Astrocyte of the cerebellum (primary cell): Measurements from ENCODE around the gene EEA1.

Experiments
- DNase-seq: peaks from one replicate; pipeline ENCODE4 v3.0.0-alpha.2; 2011; ENCODE audit warnings: low read depth
- H3K4me3 ChIP-seq: 2 replicates; pipeline ENCODE4 v1.5.1; 2011; ENCODE audit warnings: mild to moderate bottlenecking, low read depth, low read length, moderate library complexity
- in situ Hi-C: cut with HindIII; loops from 2 replicates; pipeline ENCODE4 v1.10.0; 2017; ENCODE audit warnings: low sequenced_read_pairs
- TF ChIP-seq, protein P1 (sequence below): IDR thresholded peaks from 2 replicates; pipeline ENCODE4 v1.5.1; 2012; ENCODE audit warnings: low read length, low read depth, moderate library complexity, mild to moderate bottlenecking; ENCODE audit errors: missing control alignments

EEA1 gene

GRCh38 chr12:92914170-92914569 lies 14.9 kb downstream of the EEA1 start:
- no peak for DNase-seq
- no peak overlapping the region for H3K4me3 ChIP-seq
- TF ChIP-seq, protein P1, sequence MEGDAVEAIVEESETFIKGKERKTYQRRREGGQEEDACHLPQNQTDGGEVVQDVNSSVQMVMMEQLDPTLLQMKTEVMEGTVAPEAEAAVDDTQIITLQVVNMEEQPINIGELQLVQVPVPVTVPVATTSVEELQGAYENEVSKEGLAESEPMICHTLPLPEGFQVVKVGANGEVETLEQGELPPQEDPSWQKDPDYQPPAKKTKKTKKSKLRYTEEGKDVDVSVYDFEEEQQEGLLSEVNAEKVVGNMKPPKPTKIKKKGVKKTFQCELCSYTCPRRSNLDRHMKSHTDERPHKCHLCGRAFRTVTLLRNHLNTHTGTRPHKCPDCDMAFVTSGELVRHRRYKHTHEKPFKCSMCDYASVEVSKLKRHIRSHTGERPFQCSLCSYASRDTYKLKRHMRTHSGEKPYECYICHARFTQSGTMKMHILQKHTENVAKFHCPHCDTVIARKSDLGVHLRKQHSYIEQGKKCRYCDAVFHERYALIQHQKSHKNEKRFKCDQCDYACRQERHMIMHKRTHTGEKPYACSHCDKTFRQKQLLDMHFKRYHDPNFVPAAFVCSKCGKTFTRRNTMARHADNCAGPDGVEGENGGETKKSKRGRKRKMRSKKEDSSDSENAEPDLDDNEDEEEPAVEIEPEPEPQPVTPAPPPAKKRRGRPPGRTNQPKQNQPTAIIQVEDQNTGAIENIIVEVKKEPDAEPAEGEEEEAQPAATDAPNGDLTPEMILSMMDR = no peak
- in situ Hi-C loops = no loop called here

GRCh38 chr12:92912672-92913071 lies 16.4 kb downstream of the EEA1 start:
- DNase-seq = no peak
- TF ChIP-seq, protein P1 = no peak
- in situ Hi-C loops = no loop called here
- no peak overlapping the region for H3K4me3 ChIP-seq

DNA sequence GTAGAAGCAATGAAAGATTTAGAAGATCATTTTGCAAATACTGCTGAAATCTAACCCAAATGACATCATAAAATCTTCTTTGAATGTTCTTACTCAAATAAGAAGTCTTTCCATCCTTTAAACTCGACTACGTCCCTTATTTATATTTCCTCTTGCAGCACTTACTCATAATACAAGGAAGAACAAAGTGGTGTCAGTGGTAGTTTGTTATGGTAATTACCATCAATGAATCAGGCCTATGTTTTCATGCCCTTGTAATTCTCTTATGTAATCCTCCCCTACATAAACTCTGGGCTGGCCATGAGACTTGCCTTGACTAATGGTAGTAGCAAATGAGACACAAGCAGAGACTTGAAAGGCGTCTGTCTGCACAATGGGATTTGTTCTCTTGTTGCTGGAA lies 17.0 kb downstream of the EEA1 start:
- in situ Hi-C loops = no loop called here
- TF ChIP-seq, protein P1 = no peak
- no peak overlapping the region for H3K4me3 ChIP-seq
- peak; percentile 68 for DNase-seq

DNA sequence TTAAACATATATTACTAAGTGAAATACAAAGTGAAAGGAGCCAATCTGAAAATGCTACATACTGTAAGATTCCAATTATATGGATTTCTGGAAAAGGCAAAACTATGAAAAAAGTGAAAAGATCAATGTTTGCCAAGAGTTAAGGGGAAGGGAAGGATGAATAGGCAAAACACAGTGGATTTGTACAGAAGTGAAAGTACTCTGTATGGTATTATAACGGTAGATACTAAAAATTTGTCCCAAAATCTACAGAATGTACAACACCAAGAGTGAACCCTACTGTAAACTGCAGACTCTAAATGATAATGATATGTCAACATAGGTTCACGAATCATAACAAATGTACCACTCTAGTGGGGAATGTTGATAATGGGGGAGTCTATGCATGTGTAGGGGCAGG lies 17.8 kb downstream of the EEA1 start:
- in situ Hi-C loops = no loop called here
- no peak overlapping the region for H3K4me3 ChIP-seq

DNA sequence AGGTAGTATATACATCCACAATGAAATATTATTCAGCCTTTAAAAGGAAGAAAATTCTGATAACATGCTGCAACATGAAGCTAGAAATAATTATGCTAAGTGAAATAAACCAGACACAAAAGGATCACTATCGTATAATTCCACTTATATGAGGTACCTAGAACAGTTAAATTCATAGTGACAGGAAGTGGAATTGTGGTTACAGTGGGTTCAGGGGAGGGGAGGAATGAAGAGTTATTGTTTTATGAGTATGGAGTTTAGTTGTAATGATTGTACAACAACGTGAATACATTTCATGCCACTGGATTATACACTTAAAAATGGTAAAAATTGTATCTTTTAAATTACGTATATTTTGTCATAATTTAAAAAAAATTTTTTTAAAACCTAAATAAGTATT lies 21.0 kb downstream of the EEA1 start:
- TF ChIP-seq, protein P1 = no peak
- DNase-seq = no peak
- no peak overlapping the region for H3K4me3 ChIP-seq
- in situ Hi-C loops = no loop called here

More for the DNA sequence above, 17.8 kb downstream of the EEA1 start:
- TF ChIP-seq, protein P1 = no peak
- no peak for DNase-seq

- TF ChIP-seq, protein P1 = no peak
- DNase-seq = no peak
- H3K4me3 ChIP-seq = no peak overlapping the region
- in situ Hi-C loops = no loop called here
Measured at GRCh38 chr12:92905811-92906554, 23.1 kb downstream of the EEA1 start.
